Stimulated activated CD8-positive, alpha-beta memory T cell treated with anti-CD3 and anti-CD28 coated beads, Interleukin-7, amount 100 ng/mL, for 24 hours (primary cell): ENCODE measurements around the gene PHGDH.
"Not testable (repeated sequence)": the region's sequence is repeated elsewhere in the genome, so short reads cannot be mapped to it uniquely, and the experiment has no call there.

Experiments used
- DNase-seq: peaks from one replicate; pipeline ENCODE4 v3.0.0-alpha.2; 2020; ENCODE audit warnings: low read depth

Gene PHGDH

GRCh38 chr1:119766374-119766794, 54.6 kb downstream of the PHGDH start:
- DNase-seq: no peak

GRCh38 chr1:119767486-119767885, 55.8 kb downstream of the PHGDH start:
- no peak for DNase-seq

- no peak for DNase-seq
Observed at GRCh38 chr1:119768778-119769177, 57.0 kb downstream of the PHGDH start, which contains the start of gene HMGCS2. Gene HMGCS2, minus strand, starts transcription at chr1:119768905. Its CDS starts 61 bp downstream, at chr1:119768844.

- DNase-seq: no peak
Observed at GRCh38 chr1:119771016-119771415, 59.3 kb downstream of the PHGDH start.

- no peak for DNase-seq
Observed at GRCh38 chr1:119771770-119772169, 60.0 kb downstream of the PHGDH start.

- DNase-seq: no peak
Observed at GRCh38 chr1:119772298-119772697, 60.6 kb downstream of the PHGDH start.

- DNase-seq: no peak
Observed at GRCh38 chr1:119773711-119774241, 62.0 kb downstream of the PHGDH start.

GRCh38 chr1:119774746-119775490, 63.2 kb downstream of the PHGDH start:
- no peak for DNase-seq

GRCh38 chr1:119778359-119778758, 66.6 kb downstream of the PHGDH start:
- no peak for DNase-seq

GRCh38 chr1:119778886-119779560, 67.3 kb downstream of the PHGDH start:
- DNase-seq: no peak

- DNase-seq: no peak
Observed at GRCh38 chr1:119779869-119780356, 68.2 kb downstream of the PHGDH start.

GRCh38 chr1:119781434-119782210, 69.9 kb downstream of the PHGDH start:
- no peak for DNase-seq

- DNase-seq: no peak
Observed at GRCh38 chr1:119782631-119783325, 71.0 kb downstream of the PHGDH start.

- no peak for DNase-seq
Observed at GRCh38 chr1:119783354-119784185, 71.8 kb downstream of the PHGDH start.

- DNase-seq: no peak
Observed at GRCh38 chr1:119784191-119784781, 72.6 kb downstream of the PHGDH start.

GRCh38 chr1:119786046-119786445, 74.3 kb downstream of the PHGDH start:
- not testable (repeated sequence) for DNase-seq

- DNase-seq: not testable (repeated sequence)
Observed at GRCh38 chr1:119786473-119787050, 74.8 kb downstream of the PHGDH start.

GRCh38 chr1:119787776-119788175, 76.0 kb downstream of the PHGDH start:
- no peak for DNase-seq

GRCh38 chr1:119790451-119791198, 78.9 kb downstream of the PHGDH start:
- DNase-seq: no peak
